Uterus (tissue), 2 donors: ENCODE results near the gene TRIM32.

Source experiments
- POLR2A ChIP-seq, 2 donors: fragments of 450-650 bp; IDR thresholded peaks; one replicate each; pipeline ENCODE4 v1.6.1; 2016; ENCODE audit warnings: antibody characterized with exemption in 2 of 2, mild to moderate bottlenecking in 1 of 2, moderate library complexity in 1 of 2
- TF ChIP-seq, protein P1 (sequence below), 4 experiments: fragments of 200-600 bp in 2 of 4; fragments of 450-650 bp in 2 of 4; sonication (generic) in 2 of 4; IDR thresholded peaks; one replicate each; pipeline ENCODE4 v1.5.1; 2016 to 2019; ENCODE audit warnings: antibody characterized with exemption in 4 of 4, mild to moderate bottlenecking in 2 of 4, moderate library complexity in 1 of 4

DNA sequence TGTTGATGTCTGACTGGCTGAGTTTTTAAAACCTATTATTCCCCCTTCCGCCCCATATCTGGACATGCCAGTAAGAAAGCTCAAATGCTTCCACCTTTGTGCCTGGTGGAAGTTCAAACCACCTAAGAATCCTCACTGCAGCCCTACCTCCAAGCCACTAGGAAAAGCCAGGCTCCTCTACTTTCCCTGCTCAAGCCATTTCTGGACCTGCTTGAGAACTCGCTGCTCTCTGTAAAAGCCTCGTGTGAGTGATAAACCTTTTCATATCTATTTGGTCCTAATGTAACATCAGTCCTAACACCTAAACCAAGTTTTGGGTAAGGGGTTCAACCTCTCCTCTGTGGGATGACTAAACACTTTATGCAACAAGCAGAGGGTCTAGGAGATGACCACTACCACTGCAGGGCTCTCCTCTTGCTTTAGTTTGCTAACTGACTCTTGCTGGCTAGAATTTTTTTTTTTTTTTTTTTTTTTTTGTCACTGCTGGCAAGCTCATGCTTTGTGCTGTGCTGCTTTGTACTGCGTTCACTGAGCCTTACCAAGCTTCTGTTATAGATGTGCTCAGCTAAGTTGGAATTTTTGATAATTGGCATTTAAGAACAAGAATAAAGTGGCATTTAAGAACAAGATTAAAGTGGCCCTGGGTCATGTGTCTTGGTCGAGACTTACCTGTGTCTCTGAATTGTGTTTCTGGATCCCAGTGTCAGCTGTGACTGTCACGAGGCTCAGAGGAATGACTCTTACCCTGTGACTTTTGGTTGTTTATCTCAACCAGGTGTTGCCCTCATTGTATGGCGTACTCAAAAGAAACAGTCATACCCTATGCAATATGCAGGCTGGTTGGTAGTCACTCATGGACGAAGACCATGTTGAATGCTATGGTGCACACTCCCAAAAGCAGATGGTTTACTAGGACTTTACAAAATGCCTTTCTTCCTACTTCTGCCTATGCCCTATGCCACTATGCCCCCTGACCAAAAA, 19.5 kb downstream of the TRIM32 start:
- TF ChIP-seq, protein P1, sequence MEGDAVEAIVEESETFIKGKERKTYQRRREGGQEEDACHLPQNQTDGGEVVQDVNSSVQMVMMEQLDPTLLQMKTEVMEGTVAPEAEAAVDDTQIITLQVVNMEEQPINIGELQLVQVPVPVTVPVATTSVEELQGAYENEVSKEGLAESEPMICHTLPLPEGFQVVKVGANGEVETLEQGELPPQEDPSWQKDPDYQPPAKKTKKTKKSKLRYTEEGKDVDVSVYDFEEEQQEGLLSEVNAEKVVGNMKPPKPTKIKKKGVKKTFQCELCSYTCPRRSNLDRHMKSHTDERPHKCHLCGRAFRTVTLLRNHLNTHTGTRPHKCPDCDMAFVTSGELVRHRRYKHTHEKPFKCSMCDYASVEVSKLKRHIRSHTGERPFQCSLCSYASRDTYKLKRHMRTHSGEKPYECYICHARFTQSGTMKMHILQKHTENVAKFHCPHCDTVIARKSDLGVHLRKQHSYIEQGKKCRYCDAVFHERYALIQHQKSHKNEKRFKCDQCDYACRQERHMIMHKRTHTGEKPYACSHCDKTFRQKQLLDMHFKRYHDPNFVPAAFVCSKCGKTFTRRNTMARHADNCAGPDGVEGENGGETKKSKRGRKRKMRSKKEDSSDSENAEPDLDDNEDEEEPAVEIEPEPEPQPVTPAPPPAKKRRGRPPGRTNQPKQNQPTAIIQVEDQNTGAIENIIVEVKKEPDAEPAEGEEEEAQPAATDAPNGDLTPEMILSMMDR (IDR thresholded peaks at IDR 0.05): no peak
- TF ChIP-seq POLR2A (IDR thresholded peaks at IDR 0.05): no peak
